HT-29 (cell line): ENCODE measurements around the gene KRTAP13-2. TPM values are rescaled to one million over a fixed set of nuclear protein-coding genes. Genes with fewer than 3 reads are reported as not detected.

Experiments
- DNase-seq: peaks from one replicate; pipeline ENCODE4 v3.0.0-alpha.2; 2015; ENCODE audit warnings: low spot score
- total RNA-seq: library from RNA; depleted of rRNA; stranded (reverse); fragments of >200 nt; shearing (Covaris generic); gene quantifications from 2 replicates; pipeline ENCODE4 v1.2.3, GENCODE V29; 2014; rRNA removed

The KRTAP13-2 gene
- total RNA-seq: not detected in 2 replicates

GRCh38 chr21:30372139-30372770 lies at the start of gene KRTAP13-2:
TSS of gene KRTAP13-2 (minus strand) at chr21:30372271. CDS start at chr21:30372213, 58 bp downstream.
- DNase-seq: no peak

GRCh38 chr21:30415993-30416392 lies 43.9 kb upstream of the KRTAP13-2 start:
- no peak for DNase-seq

GRCh38 chr21:30408782-30409494 lies 36.9 kb upstream of the KRTAP13-2 start:
- peak; percentile 66 for DNase-seq

GRCh38 chr21:30395731-30396130 lies 23.7 kb upstream of the KRTAP13-2 start, which contains the start of gene KRTAP13-1:
TSS of gene KRTAP13-1 (plus strand) at chr21:30396031. CDS start at chr21:30396087, 56 bp downstream.
- no peak for DNase-seq

GRCh38 chr21:30391492-30392025 lies 19.5 kb upstream of the KRTAP13-2 start:
- no peak for DNase-seq

GRCh38 chr21:30382201-30382600 lies 10.1 kb upstream of the KRTAP13-2 start:
- no peak for DNase-seq

- DNase-seq: no peak
Observed at GRCh38 chr21:30355906-30356305, 16.2 kb downstream of the KRTAP13-2 start.

- no peak for DNase-seq
Observed at GRCh38 chr21:30354308-30355005, 17.6 kb downstream of the KRTAP13-2 start.

GRCh38 chr21:30351534-30351933 lies 20.5 kb downstream of the KRTAP13-2 start:
- DNase-seq: no peak

- no peak for DNase-seq
Observed at GRCh38 chr21:30349572-30349971, 22.5 kb downstream of the KRTAP13-2 start.

GRCh38 chr21:30348506-30348905 lies 23.6 kb downstream of the KRTAP13-2 start, which contains the start of gene KRTAP23-1:
TSS of gene KRTAP23-1 (minus strand) at chr21:30348606. CDS start at chr21:30348606, 0 bp downstream.
- DNase-seq: no peak

GRCh38 chr21:30345014-30345413 lies 27.1 kb downstream of the KRTAP13-2 start:
- DNase-seq: no peak

GRCh38 chr21:30340714-30341573 lies 31.1 kb downstream of the KRTAP13-2 start:
- DNase-seq: peak; percentile 42

- DNase-seq: no peak
Observed at GRCh38 chr21:30338717-30339116, 33.4 kb downstream of the KRTAP13-2 start.

- DNase-seq: no peak
Observed at GRCh38 chr21:30337772-30338171, 34.3 kb downstream of the KRTAP13-2 start.

- DNase-seq: no peak
Observed at GRCh38 chr21:30337276-30337744, 34.8 kb downstream of the KRTAP13-2 start, which contains the start of gene KRTAP27-1. TSS of gene KRTAP27-1 (minus strand) at chr21:30337694. CDS start at chr21:30337668, 26 bp downstream.

- DNase-seq: no peak
Observed at GRCh38 chr21:30336596-30336995, 35.5 kb downstream of the KRTAP13-2 start.

- DNase-seq: no peak
Observed at GRCh38 chr21:30333736-30334135, 38.3 kb downstream of the KRTAP13-2 start.

- no peak for DNase-seq
Observed at GRCh38 chr21:30332681-30333080, 39.4 kb downstream of the KRTAP13-2 start.

- no peak for DNase-seq
Observed at GRCh38 chr21:30329203-30329875, 42.7 kb downstream of the KRTAP13-2 start.
